ENCODE measurements around the gene SPRN. TPM values are rescaled to one million over a fixed set of nuclear protein-coding genes. Genes with fewer than 3 reads are reported as not detected.

The SPRN gene
- total and polyA plus RNA-seq, 2 experiments from 2014 or later, result 0.31 TPM

GRCh38 chr10:133456041-133456951, 31.9 kb upstream of the SPRN start:
- peaks cover 2% of the 10 kb centered on the region; the same call in 1 of the 3 replicates for H3K36me3 Mint-ChIP-seq (ENCODE audit: low read depth)
- H3K9me3 Mint-ChIP-seq, result peaks cover 61% of the 10 kb centered on the region

GRCh38 chr10:133455611-133456031, 31.2 kb upstream of the SPRN start:
- Mint-ChIP-seq H3K27ac (no peak overlapping the region), H3K36me3 (ENCODE audit: low read depth) (0 out of 3 replicates have a peak, but pooled peaks cover 2% of the 10 kb centered on the region), H3K4me1 (no peaks in the 10 kb centered on the region), H3K9me3 (peaks cover 60% of the 10 kb centered on the region), H3K27me3 (ENCODE audit: insufficient read depth, low read depth, poor library complexity) (peaks cover 13% of the 10 kb centered on the region), H3K4me3 (no peak overlapping the region)
- Histone ChIP-seq H3K4me3 (no peak overlapping the region), H3K4me2 (no peak overlapping the region), H4K20me1 (replicated peaks; ENCODE audit: insufficient read depth) (no peaks in the 10 kb centered on the region), H3K79me2 (replicated peaks; ENCODE audit: insufficient read depth) (no peaks in the 10 kb centered on the region), H3K36me3 (ENCODE audit: insufficient read depth) (no peaks in the 10 kb centered on the region), H3K9me2 (ENCODE audit: insufficient read depth) (no peaks in the 10 kb centered on the region), H3K4me1 (ENCODE audit: insufficient read depth) (no peaks in the 10 kb centered on the region), H3K27me3 (ENCODE audit: insufficient read depth) (no peaks in the 10 kb centered on the region), H3F3A (replicated peaks; ENCODE audit: low read depth) (no peaks in the 10 kb centered on the region), H3K27ac (ENCODE audit: low read depth) (no peak overlapping the region), H2AFZ (no peak overlapping the region)
- DNase-seq (ENCODE audit: low spot score), result no peak
- ATAC-seq, result no peak
- TF ChIP-seq CREB1 (CRISPR knock-in tag; IDR thresholded peaks at IDR 0.05; ENCODE audit: low read depth) (no peak), ZNF114 (CRISPR knock-in tag; IDR thresholded peaks at IDR 0.05) (no peak), POLR2AphosphoS5 (IDR thresholded peaks at IDR 0.05; ENCODE audit: low read depth) (no peak), EZH2phosphoT487 (IDR thresholded peaks at IDR 0.05; ENCODE audit: unreplicated experiment) (no peak), EZH2 (IDR thresholded peaks at IDR 0.05; ENCODE audit: low read depth, unreplicated experiment) (no peak), REST (IDR thresholded peaks at IDR 0.05; ENCODE audit: unreplicated experiment) (no peak), ZNF331 (CRISPR knock-in tag; IDR thresholded peaks at IDR 0.05; ENCODE audit: low read depth) (no peak), NANOG (IDR thresholded peaks at IDR 0.05; ENCODE audit: borderline replicate concordance) (no peak)
- TF ChIP-seq, protein P1, sequence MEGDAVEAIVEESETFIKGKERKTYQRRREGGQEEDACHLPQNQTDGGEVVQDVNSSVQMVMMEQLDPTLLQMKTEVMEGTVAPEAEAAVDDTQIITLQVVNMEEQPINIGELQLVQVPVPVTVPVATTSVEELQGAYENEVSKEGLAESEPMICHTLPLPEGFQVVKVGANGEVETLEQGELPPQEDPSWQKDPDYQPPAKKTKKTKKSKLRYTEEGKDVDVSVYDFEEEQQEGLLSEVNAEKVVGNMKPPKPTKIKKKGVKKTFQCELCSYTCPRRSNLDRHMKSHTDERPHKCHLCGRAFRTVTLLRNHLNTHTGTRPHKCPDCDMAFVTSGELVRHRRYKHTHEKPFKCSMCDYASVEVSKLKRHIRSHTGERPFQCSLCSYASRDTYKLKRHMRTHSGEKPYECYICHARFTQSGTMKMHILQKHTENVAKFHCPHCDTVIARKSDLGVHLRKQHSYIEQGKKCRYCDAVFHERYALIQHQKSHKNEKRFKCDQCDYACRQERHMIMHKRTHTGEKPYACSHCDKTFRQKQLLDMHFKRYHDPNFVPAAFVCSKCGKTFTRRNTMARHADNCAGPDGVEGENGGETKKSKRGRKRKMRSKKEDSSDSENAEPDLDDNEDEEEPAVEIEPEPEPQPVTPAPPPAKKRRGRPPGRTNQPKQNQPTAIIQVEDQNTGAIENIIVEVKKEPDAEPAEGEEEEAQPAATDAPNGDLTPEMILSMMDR (conservative IDR thresholded peaks at IDR 0.05; ENCODE audit: low read depth in 2 of 2), result no peak

More at GRCh38 chr10:133456041-133456951, 31.9 kb upstream of the SPRN start:
- no peaks in the 10 kb centered on the region for H3K4me1 Mint-ChIP-seq
- no peak overlapping the region for H3K27ac Mint-ChIP-seq
- no peak overlapping the region for H3K4me3 Mint-ChIP-seq
- no peaks in the 10 kb centered on the region for H4K20me1 ChIP-seq (replicated peaks; ENCODE audit: insufficient read depth)
- no peak overlapping the region for H3K4me3 ChIP-seq
- ATAC-seq, result no peak
- no peaks in the 10 kb centered on the region for H3K36me3 ChIP-seq (ENCODE audit: insufficient read depth)
- no peak for DNase-seq (ENCODE audit: low spot score)
- no peaks in the 10 kb centered on the region for H3F3A ChIP-seq (replicated peaks; ENCODE audit: low read depth)
- H3K9me2 ChIP-seq (ENCODE audit: insufficient read depth), result no peaks in the 10 kb centered on the region
- H3K4me2 ChIP-seq, result no peak overlapping the region
- H3K79me2 ChIP-seq (replicated peaks; ENCODE audit: insufficient read depth), result no peaks in the 10 kb centered on the region
- H3K4me1 ChIP-seq (ENCODE audit: insufficient read depth), result no peaks in the 10 kb centered on the region
- H3K27ac ChIP-seq (ENCODE audit: low read depth), result no peak overlapping the region
- H2AFZ ChIP-seq, result no peak overlapping the region
- TF ChIP-seq CREB1 (CRISPR knock-in tag; IDR thresholded peaks at IDR 0.05; ENCODE audit: low read depth) (no peak), ZNF114 (CRISPR knock-in tag; IDR thresholded peaks at IDR 0.05) (no peak), EZH2phosphoT487 (IDR thresholded peaks at IDR 0.05; ENCODE audit: unreplicated experiment) (no peak), ZNF331 (CRISPR knock-in tag; IDR thresholded peaks at IDR 0.05; ENCODE audit: low read depth) (no peak)
- TF ChIP-seq, protein P1 (conservative IDR thresholded peaks at IDR 0.05; ENCODE audit: low read depth in 2 of 2), result no peak
- no peaks in the 10 kb centered on the region for H3K27me3 ChIP-seq (ENCODE audit: insufficient read depth)
- H3K27me3 Mint-ChIP-seq (ENCODE audit: insufficient read depth, low read depth, poor library complexity), result peaks cover 14% of the 10 kb centered on the region

Data from GM23338 (cell line).